G401.6 (cell line): ENCODE results near the gene ODAPH.
"Not testable (repeated sequence)": the region's sequence is repeated elsewhere in the genome, so short reads cannot be mapped to it uniquely, and the experiment has no call there.

Experiments used
- FAIRE-seq: peaks from 2 replicates; lab custom pipeline; 2012; peaks lifted over from hg19 to GRCh38; lab: Jason Lieb, UNC

ODAPH gene, protein sequence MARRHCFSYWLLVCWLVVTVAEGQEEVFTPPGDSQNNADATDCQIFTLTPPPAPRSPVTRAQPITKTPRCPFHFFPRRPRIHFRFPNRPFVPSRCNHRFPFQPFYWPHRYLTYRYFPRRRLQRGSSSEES

DNA sequence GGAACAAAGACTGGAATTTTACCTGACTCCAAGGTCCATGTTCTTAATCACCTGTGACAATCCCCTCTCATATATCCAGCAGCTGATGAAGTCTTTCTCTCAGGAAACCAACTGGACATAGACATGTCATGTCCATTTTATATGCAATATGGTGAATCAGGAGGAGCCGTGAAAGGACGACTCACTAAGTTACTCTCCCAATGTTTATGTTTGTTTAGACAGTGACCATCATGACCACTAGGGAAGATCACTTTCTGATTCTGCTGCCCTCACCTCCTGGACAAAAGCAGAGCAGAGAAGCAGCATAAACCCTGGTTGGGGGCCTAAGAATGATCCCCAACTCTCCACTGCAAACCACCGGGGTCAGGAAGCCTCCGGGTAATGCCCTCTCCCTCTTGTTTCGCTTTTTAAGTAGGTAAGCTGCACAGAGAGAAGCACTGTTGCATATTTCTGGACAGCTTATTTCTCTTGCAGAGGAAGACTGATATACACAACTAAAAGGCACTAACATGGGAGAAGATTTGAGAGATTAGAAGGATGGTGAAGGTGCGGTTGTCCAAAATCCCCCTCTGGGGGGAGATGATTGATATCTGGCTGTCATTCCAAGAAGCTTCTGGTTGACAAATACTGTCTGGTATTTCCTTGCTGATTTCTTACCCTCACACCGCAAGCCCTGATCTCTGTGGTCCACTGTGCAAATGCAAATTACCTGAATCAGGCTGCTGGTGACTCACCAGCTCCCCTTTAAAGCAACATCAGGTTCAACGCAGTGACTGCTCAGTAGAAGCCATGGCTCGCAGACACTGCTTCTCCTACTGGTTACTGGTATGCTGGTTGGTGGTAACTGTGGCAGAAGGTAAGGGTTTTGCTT lies at the start of gene ODAPH:
Gene ODAPH, plus strand, starts transcription at position 773 of the 871 bp plus-strand sequence. Its CDS starts 17 bp downstream, at position 790.
- no peak for FAIRE-seq

DNA sequence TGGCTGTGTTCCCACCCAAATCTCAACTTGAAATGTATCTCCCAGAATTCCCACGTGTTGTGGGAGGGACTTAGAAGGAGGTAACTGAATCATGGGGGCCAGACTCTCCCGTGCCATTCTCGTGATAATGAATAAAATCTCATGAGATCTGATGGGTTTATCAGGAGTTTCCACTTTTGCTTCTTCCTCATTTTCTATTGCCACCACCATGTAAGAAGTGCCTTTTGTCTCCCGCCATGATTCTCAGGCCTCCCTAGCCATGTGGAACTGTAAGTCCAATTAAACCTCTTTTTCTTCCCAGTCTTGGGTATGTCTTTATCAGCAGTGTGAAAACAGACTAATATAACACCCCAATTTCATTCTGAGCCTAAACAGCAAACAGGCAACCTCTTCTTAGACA lies 46.3 kb upstream of the ODAPH start:
- not testable (repeated sequence) for FAIRE-seq

DNA sequence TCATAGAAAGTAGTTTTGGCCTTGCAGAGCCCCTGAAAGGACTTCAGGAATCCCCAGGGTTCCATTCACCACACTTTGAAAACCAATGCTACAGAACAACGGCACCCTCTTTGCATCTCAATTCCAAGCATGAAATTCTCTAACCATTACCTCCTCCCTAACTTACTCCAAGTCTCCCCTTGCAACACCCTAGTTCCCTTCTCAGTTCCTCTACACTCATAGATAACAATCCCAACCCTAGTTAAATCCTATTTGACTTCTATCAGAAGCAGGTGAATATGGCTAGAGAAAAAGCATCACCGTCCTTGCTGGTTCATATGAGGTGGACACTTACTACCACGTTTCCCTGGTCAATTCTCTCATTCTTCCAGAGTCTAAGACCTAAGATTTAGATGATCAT lies 44.0 kb upstream of the ODAPH start:
- no peak for FAIRE-seq

- FAIRE-seq, result no peak
These were observed 43.3 kb upstream of the ODAPH start for GRCh38 chr4:75512386-75513211.

- no peak for FAIRE-seq
These were observed 42.2 kb upstream of the ODAPH start for GRCh38 chr4:75513526-75514130.

DNA sequence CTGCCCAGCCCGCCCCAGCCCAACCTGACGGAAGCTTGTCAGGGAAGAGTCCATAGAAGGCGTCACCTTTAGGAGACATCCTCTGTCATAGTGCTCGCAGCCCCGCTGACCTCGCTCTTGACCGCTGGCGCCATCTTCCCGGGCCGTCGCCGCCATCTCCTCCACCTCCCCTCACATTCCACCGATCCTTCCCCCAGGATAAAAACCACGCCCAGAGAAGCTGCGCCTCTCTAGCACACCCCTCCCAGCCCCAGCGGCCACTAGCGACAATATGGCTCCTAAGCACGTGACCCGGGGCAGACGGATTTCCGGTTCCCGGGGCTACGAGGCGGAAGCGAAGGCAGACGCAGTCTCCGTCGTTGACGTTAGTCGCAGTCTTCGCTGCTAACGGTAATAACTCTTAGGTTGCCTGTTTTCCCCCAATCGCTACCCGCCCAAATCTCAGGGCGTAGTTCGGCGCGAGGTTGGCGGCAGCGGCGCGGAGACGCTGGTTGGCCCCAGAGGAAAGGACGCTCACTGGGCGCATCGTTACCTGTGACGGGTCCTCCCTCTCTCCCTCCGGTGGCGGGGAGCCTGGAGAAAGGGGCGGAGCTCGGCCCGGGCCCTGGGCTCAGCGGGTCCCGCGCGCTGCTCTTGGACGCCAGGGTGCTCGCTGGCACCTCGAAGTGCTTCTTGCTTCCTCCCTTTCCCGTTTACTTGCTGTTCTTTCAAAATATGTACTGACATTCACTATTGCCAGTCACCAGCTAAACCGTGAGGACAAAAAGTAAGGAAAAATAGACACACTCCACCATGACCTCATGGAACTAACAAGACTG lies 41.5 kb upstream of the ODAPH start, which contains the start of the genes RCHY1 and THAP6:
Gene RCHY1, minus strand, starts transcription at position 273 of the 818 bp plus-strand sequence. Its CDS starts 117 bp downstream, at position 156.
Gene THAP6, plus strand, starts transcription at position 343 of the 818 bp plus-strand sequence. CDS start 980 bp downstream, outside the sequence.
- FAIRE-seq, result peak; percentile 98

DNA sequence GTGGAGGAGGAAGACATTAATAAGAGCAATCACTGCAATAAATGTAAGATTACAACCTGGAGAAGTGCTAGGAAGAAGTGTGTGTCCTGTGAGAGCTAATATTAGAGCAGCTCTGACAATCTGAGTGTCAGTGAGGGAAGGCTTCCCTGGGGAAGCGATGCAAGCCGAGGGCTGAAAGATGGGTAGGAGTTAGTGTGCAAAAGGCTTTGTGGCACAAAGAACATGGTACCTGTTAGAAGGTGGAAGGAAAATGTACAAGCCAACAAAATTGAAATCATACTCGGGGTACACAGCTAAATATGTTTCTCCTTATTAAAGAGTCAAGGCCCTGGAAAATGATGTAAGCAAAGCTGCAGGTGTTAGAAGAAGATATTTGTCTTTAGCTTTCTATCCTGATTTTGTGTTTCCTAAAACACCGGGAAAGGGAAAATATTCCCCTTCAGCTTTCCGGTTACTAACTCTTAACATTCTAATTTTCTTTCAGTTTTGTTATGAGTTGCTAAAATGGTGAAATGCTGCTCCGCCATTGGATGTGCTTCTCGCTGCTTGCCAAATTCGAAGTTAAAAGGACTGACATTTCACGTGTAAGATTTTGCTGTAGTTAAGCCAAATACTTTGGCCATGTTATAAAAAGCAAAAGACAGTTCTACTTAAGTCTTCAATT lies 40.8 kb upstream of the ODAPH start:
- no peak for FAIRE-seq

- FAIRE-seq, result no peak
These were observed 39.7 kb upstream of the ODAPH start for GRCh38 chr4:75516144-75516543.

GRCh38 chr4:75519452-75519851 lies 36.4 kb upstream of the ODAPH start:
- not testable (repeated sequence) for FAIRE-seq

- FAIRE-seq, result peak; percentile 31
These were observed 30.8 kb upstream of the ODAPH start for GRCh38 chr4:75525086-75525485.

GRCh38 chr4:75525910-75526309 lies 30.0 kb upstream of the ODAPH start:
- no peak for FAIRE-seq

DNA sequence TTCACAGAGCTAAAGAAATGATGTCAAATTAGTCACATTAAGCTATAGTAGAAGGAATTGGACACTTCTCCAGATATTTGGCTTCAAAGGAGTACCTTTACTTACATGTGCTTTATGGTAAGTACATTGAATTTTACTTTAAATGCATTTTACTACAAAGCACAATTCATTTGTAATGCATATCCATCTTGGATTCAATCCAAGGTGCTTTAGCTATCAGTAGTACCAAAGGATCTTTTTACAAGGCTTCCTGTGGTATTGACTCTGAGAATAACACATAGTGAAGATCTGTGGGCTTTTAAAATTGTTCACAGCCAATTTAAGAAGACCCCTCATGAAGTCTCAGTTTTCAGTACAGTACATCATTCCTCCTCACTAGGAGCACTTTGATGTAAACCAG lies 28.4 kb upstream of the ODAPH start:
- no peak for FAIRE-seq

- FAIRE-seq, result no peak
These were observed 25.1 kb upstream of the ODAPH start for GRCh38 chr4:75530556-75531322.

DNA sequence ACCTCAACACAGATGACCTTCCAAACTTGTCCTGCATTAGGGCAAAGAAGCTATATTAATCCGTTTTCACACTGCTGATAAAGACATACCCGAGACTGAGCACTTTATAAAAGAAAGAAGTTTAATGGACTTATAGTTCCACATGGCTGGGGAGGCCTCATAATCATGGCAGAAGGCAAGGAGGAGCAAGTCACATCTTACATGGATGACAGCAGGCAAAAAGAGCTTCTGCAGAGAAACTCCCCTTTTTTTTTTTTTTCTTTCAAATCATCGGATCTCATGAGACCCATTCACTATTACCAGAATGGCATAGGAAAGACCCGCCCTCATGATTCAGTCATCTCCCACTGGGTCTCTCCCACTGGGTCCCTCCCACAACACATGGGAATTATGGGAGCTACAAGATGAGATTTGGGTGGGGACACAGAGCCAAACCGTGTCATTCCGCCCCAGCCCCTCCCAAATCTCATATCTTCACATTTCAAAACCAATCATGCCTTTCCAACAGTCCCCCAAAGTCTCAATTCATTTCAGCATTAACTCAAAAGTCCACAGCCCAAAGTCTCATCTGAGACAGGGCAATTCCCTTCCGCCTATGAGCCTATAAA lies 24.2 kb upstream of the ODAPH start:
- FAIRE-seq, result not testable (repeated sequence)

- not testable (repeated sequence) for FAIRE-seq
These were observed 22.5 kb upstream of the ODAPH start for GRCh38 chr4:75533339-75533887.

DNA sequence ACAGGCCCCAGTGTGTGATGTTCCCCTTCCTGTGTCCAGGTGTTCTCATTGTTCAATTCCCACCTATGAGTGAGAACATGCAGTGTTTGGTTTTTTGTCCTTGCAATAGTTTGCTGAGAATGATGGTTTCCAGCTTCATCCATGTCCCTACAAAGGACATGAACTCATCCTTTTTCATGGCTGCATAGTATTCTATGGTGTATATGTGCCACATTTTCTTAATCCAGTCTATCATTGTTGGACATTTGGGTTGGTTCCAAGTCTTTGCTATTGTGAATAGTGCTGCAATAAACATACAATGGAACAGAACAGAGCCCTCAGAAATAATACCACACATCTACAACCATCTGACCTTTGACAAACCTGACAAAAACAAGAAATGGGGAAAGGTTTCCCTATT lies 21.9 kb upstream of the ODAPH start:
- FAIRE-seq, result not testable (repeated sequence)

DNA sequence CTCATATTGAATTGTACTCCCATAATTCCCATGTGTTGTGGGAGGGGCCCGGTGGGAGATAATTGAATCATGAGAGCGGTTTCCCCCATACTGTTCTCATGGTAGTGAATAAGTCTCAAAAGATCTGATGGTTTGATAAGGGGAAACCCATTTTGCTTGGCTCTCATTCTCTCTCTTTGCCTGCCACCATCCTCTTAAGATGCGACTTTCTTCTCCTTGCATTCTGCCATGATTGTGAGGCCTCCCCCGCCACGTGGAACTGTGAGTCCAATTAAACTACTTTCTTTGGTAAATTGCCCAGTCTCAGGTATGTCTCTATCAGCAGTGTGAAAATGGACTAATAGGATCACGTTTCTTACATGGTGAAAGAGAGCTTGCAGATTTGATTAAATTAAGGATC lies 18.6 kb upstream of the ODAPH start:
- FAIRE-seq, result not testable (repeated sequence)

- FAIRE-seq, result no peak
These were observed 13.0 kb upstream of the ODAPH start for GRCh38 chr4:75542824-75543223.

DNA sequence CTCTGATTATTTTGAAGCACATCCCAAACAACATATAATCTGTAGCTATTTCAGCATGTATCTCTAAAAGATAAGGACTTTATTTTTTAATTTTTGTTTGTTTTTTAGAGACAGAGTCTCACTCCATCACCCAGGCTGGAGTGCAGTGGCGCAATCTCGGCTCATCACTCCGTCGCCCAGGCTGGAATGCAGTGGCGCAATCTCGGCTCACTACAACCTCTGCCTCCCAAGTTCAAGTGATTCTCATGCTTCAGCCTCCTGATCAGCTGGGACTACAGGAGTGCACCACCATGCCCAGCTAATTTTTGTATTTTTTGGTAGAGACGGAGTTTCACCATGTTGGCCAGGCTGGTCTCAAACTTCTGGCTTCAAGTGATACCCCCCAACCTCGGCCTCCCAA lies 11.6 kb upstream of the ODAPH start:
- not testable (repeated sequence) for FAIRE-seq
